ENCODE measurements around the gene ARPC1A.
"Not testable (repeated sequence)": the region's sequence is repeated elsewhere in the genome, so short reads cannot be mapped to it uniquely, and the experiment has no call there.

Gene ARPC1A

GRCh38 chr7:99410635-99411034 is 84.9 kb downstream of the ARPC1A start:
- DNase-seq (ENCODE audit: low read depth): no peak

GRCh38 chr7:99415513-99416127 is 89.9 kb downstream of the ARPC1A start:
- DNase-seq (ENCODE audit: low read depth): not testable (repeated sequence)

Measured in stimulated activated CD8-positive, alpha-beta memory T cell treated with anti-CD3 and anti-CD28 coated beads, Interleukin-4, amount 100 ng/mL, for 24 hours (primary cell).